Liver (tissue), 9 donors: ENCODE results near the gene KIFC3. TPM values are rescaled to one million over a fixed set of nuclear protein-coding genes. Genes with fewer than 3 reads are reported as not detected.

Experiments used
- DNase-seq: peaks from one replicate; pipeline ENCODE4 v3.0.0-alpha.2; 2017; ENCODE audit warnings: low spot score
- H3K27ac ChIP-seq, 2 donors: one replicate each; pipeline ENCODE4 v1.7.0; 2013; ENCODE audit warnings: inconsistent platforms in 2 of 2, low read length in 2 of 2, control low read depth in 1 of 2, low read depth in 1 of 2, mild to moderate bottlenecking in 1 of 2
- H3K27me3 ChIP-seq, 4 donors: one replicate each; pipeline versions ENCODE4 v1.6.1 to v1.7.0; 2013; ENCODE audit warnings: low read length in 3 of 4, inconsistent platforms in 1 of 4, mild to moderate bottlenecking in 1 of 4, moderate library complexity in 1 of 4; ENCODE audit not compliant: control insufficient read depth in 4 of 4, insufficient read depth in 4 of 4
- H3K36me3 ChIP-seq, 4 donors: one replicate each; pipeline versions ENCODE4 v1.6.1 to v1.7.0; 2013; ENCODE audit warnings: low read length in 3 of 4, mild to moderate bottlenecking in 3 of 4, low read depth in 1 of 4, moderate library complexity in 1 of 4; ENCODE audit not compliant: control insufficient read depth in 4 of 4, insufficient read depth in 3 of 4
- H3K4me1 ChIP-seq, 4 donors: one replicate each; pipeline versions ENCODE4 v1.6.1 to v1.7.0; 2013; ENCODE audit warnings: low read length in 3 of 4, mild to moderate bottlenecking in 3 of 4, moderate library complexity in 1 of 4; ENCODE audit not compliant: control insufficient read depth in 4 of 4, insufficient read depth in 4 of 4
- H3K4me3 ChIP-seq, 3 donors: one replicate each; pipeline versions ENCODE4 v1.6.1 to v1.7.0; 2013; ENCODE audit warnings: low read length in 3 of 3, control low read depth in 1 of 3, low read depth in 1 of 3, mild to moderate bottlenecking in 1 of 3
- H3K9ac ChIP-seq, 2 donors: one replicate each; pipeline ENCODE4 v1.7.0; 2013; ENCODE audit warnings: low read length in 2 of 2, mild to moderate bottlenecking in 2 of 2, moderate library complexity in 2 of 2, control low read depth in 1 of 2, low read depth in 1 of 2
- H3K9me3 ChIP-seq, 4 donors: one replicate each; pipeline versions ENCODE4 v1.6.1 to v1.7.0; 2013; ENCODE audit warnings: low read length in 3 of 4; ENCODE audit not compliant: control insufficient read depth in 4 of 4
- ATF3 ChIP-seq: IDR thresholded peaks from 2 replicates; pipeline ENCODE4 v1.6.1; 2016; ENCODE audit warnings: antibody characterized with exemption
- CTCF ChIP-seq: fragments of 150-350 bp; IDR thresholded peaks from 2 replicates; pipeline ENCODE4 v1.5.1; 2017; ENCODE audit warnings: improper control_type of control experiment, low read depth, low read length; ENCODE audit not compliant: missing input control
- EGR1 ChIP-seq, 2 donors: IDR thresholded peaks; 2 replicates each; pipeline ENCODE4 v1.6.1; 2016 to 2018; ENCODE audit warnings: antibody characterized with exemption in 2 of 2, low read depth in 2 of 2
- FOXA1 ChIP-seq: IDR thresholded peaks from 2 replicates; pipeline ENCODE4 v1.6.1; 2016; ENCODE audit warnings: antibody characterized with exemption
- FOXA2 ChIP-seq: IDR thresholded peaks from 2 replicates; pipeline ENCODE4 v1.6.1; 2016; ENCODE audit warnings: antibody characterized with exemption
- HNF4A ChIP-seq, 2 donors: conservative IDR thresholded peaks; 2 replicates each; pipeline ENCODE4 v1.6.1; 2016; ENCODE audit warnings: antibody characterized with exemption in 2 of 2, mild to moderate bottlenecking in 2 of 2
- HNF4G ChIP-seq: IDR thresholded peaks from 2 replicates; pipeline ENCODE4 v1.6.1; 2016; ENCODE audit warnings: antibody characterized with exemption
- MAX ChIP-seq: IDR thresholded peaks from 2 replicates; pipeline ENCODE4 v1.6.1; 2016; ENCODE audit warnings: antibody characterized with exemption
- NR2F2 ChIP-seq: IDR thresholded peaks from 2 replicates; pipeline ENCODE4 v1.6.1; 2016; ENCODE audit warnings: antibody characterized with exemption
- RAD21 ChIP-seq, 2 donors: IDR thresholded peaks; 2 replicates each; pipeline ENCODE4 v1.6.1; 2016; ENCODE audit warnings: antibody characterized with exemption in 2 of 2, mild to moderate bottlenecking in 2 of 2
- REST ChIP-seq: IDR thresholded peaks from 2 replicates; pipeline ENCODE4 v1.6.1; 2016; ENCODE audit warnings: antibody characterized with exemption, mild to moderate bottlenecking
- RXRA ChIP-seq, 2 donors: IDR thresholded peaks; 2 replicates each; pipeline ENCODE4 v1.6.1; 2017 to 2018; ENCODE audit warnings: antibody characterized with exemption in 2 of 2, mild to moderate bottlenecking in 1 of 2
- SP1 ChIP-seq: IDR thresholded peaks from 2 replicates; pipeline ENCODE4 v1.6.1; 2018; ENCODE audit warnings: antibody characterized with exemption, mild to moderate bottlenecking
- TAF1 ChIP-seq: conservative IDR thresholded peaks from 2 replicates; pipeline ENCODE4 v1.6.1; 2016; ENCODE audit warnings: antibody characterized with exemption, mild to moderate bottlenecking
- YY1 ChIP-seq: IDR thresholded peaks from 2 replicates; pipeline ENCODE4 v1.6.1; 2016; ENCODE audit warnings: antibody characterized with exemption, mild to moderate bottlenecking
- ZBTB33 ChIP-seq: IDR thresholded peaks from 2 replicates; pipeline ENCODE4 v1.6.1; 2016; ENCODE audit warnings: antibody characterized with exemption
- WGBS: extraction: QIAGEN DNeasy Blood & Tissue Kit; methylation state at CpG from one replicate; pipeline ENCODE4 v1.1.7; 2013; 5-methylcytosine and 5-hydroxymethylcytosine counted together
- polyA plus RNA-seq, 2 donors: library from polyadenylated mRNA; stranded (reverse) in 1 of 2; unstranded in 1 of 2; fragments of 200-250 nt in 1 of 2; fragments of >200 nt in 1 of 2; fragmentation: Nextera tagmentation in 1 of 2; extraction: Ambion mirVana in 1 of 2; gene quantifications; one replicate each; pipeline versions ENCODE4 v1.2.1 to v1.2.3, GENCODE V29; 2013 to 2015
- total RNA-seq, 2 donors: library from RNA; depleted of rRNA; stranded (reverse); fragments of >200 nt; gene quantifications; one replicate each; pipeline ENCODE4 v1.2.3, GENCODE V29; 2014
- donor health status: healthy.
- donor health status: healthy.
- donor health status: healthy.
- donor health status: healthy.
- donor health status: healthy.

Gene KIFC3
- total and polyA plus RNA-seq, 4 donors = 16.5 to 103 (median 27.4) TPM

- peaks cover 0 to 58% (median 19%) of the 10 kb centered on the region in 4 donors for H3K36me3 ChIP-seq
- H3K27me3 ChIP-seq = no peaks in the 10 kb centered on the region
- H3K4me1 ChIP-seq = peaks cover 0 to 8% (median 3%) of the 10 kb centered on the region in 4 donors
- no peak for DNase-seq
- no peak overlapping the region for H3K27ac ChIP-seq
- H3K9ac ChIP-seq = no peak overlapping the region
- 89% methylated on average over 21 of the region's 21 CpGs for WGBS
- no peak for TF ChIP-seq SP1
- no peak for TF ChIP-seq RAD21 (IDR thresholded peaks at IDR 0.05)
- TF ChIP-seq FOXA1 = no peak
- TF ChIP-seq FOXA2 = no peak
- TF ChIP-seq RXRA (IDR thresholded peaks at IDR 0.05) = no peak
- no peak for TF ChIP-seq EGR1 (IDR thresholded peaks at IDR 0.05; ENCODE audit: low read depth in 2 of 2)
- no peak for TF ChIP-seq NR2F2
- no peak for TF ChIP-seq ZBTB33
- TF ChIP-seq YY1 = no peak
- TF ChIP-seq HNF4A (conservative IDR thresholded peaks at IDR 0.05) = no peak
- no peak for TF ChIP-seq ATF3
- TF ChIP-seq REST = no peak
- no peak for TF ChIP-seq MAX
- TF ChIP-seq CTCF = no peak
- TF ChIP-seq TAF1 = no peak
- TF ChIP-seq HNF4G = no peak
- no peaks in the 10 kb centered on the region for H3K9me3 ChIP-seq
- H3K4me3 ChIP-seq = no peak overlapping the region
These were observed 42.5 kb downstream of the KIFC3 start for GRCh38 chr16:57759541-57760356.
